PC-3 (cell line): ENCODE data around the gene RBPMS2. TPM values are rescaled to one million over a fixed set of nuclear protein-coding genes. Genes with fewer than 3 reads are reported as not detected.
A peak's percentile ranks its signal among the peaks of the same experiment; 100 is the strongest.

Experiments used
- ATAC-seq: fragments of 200-7000 bp; cut with Tn5 transposase; 2 replicates; pipeline ENCODE4 v1.9.1; 2020; ENCODE audit warnings: mild to moderate bottlenecking, moderate library complexity
- BruUV-seq: library from RNA; stranded (reverse); fragments of 400-500 nt; replicated peaks from 2 replicates; lab custom pipeline; 2021; lab: Mats Ljungman, UMichigan
- CTCF ChIA-PET: fragments of 300-600 bp; sonication (Branson Sonifier 250); formaldehyde crosslinking; loops from one replicate; lab custom pipeline; 2022; ENCODE audit warnings: antibody characterized with exemption; lab: Charles Lee
- POLR2A ChIA-PET: fragments of 300-600 bp; sonication (Branson Sonifier 250); formaldehyde crosslinking; loops from one replicate; lab custom pipeline; 2022; ENCODE audit warnings: antibody characterized with exemption; ENCODE audit not compliant: unreplicated experiment; lab: Charles Lee
- DNase-seq: peaks from one replicate; pipeline ENCODE4 v3.0.0-alpha.2; 2015
- H2AFZ ChIP-seq: fragments of 300-600 bp; sonication (generic); 2 replicates; pipeline ENCODE4 v1.6.0; 2016; ENCODE audit warnings: antibody characterized with exemption, low read length
- H3F3A ChIP-seq: fragments of 300-600 bp; sonication (generic); one replicate; pipeline ENCODE4 v1.6.0; 2017; ENCODE audit warnings: antibody characterized with exemption, low read length, control low read depth, mild to moderate bottlenecking; ENCODE audit not compliant: unreplicated experiment
- H3K27ac ChIP-seq: fragments of 300-600 bp; sonication (generic); 2 replicates; pipeline ENCODE4 v1.5.1; 2016; ENCODE audit warnings: mild to moderate bottlenecking, low read length
- H3K27me3 ChIP-seq: fragments of 300-600 bp; sonication (generic); 2 replicates; pipeline ENCODE4 v1.6.1; 2016; ENCODE audit warnings: low read length, mixed read lengths
- H3K36me3 ChIP-seq: fragments of 300-600 bp; sonication (generic); 2 replicates; pipeline ENCODE4 v1.6.1; 2016; ENCODE audit warnings: low read depth, mixed run types, low read length, mixed read lengths
- H3K4me1 ChIP-seq: fragments of 300-600 bp; sonication (generic); 2 replicates; pipeline ENCODE4 v1.5.1; 2016; ENCODE audit warnings: low read length; ENCODE audit not compliant: insufficient read depth
- H3K4me2 ChIP-seq: fragments of 300-600 bp; sonication (generic); 2 replicates; pipeline ENCODE4 v1.6.0; 2016; ENCODE audit warnings: low read length
- H3K4me3 ChIP-seq: fragments of 300-600 bp; sonication (generic); 2 replicates; pipeline ENCODE4 v1.5.1; 2016; ENCODE audit warnings: mild to moderate bottlenecking, low read length, mixed read lengths
- H3K79me2 ChIP-seq: fragments of 300-600 bp; sonication (generic); 2 replicates; pipeline ENCODE4 v1.6.1; 2017; ENCODE audit warnings: low read length, mixed read lengths
- H3K9ac ChIP-seq: fragments of 300-600 bp; sonication (generic); 2 replicates; pipeline ENCODE4 v1.6.0; 2016; ENCODE audit warnings: mild to moderate bottlenecking, low read length
- H3K9me2 ChIP-seq: fragments of 300-600 bp; sonication (generic); replicated peaks from 2 replicates; pipeline ENCODE4 v1.6.1; 2016; ENCODE audit warnings: mixed run types, low read length, mixed read lengths
- H3K9me3 ChIP-seq: fragments of 300-600 bp; sonication (generic); 2 replicates; pipeline ENCODE4 v1.6.1; 2016; ENCODE audit warnings: low read length, mixed read lengths
- H4K20me1 ChIP-seq: fragments of 300-600 bp; sonication (generic); 2 replicates; pipeline ENCODE4 v1.6.1; 2016; ENCODE audit warnings: low read length, mixed read lengths
- CTCF ChIP-seq: fragments of 300-600 bp; sonication (generic); conservative IDR thresholded peaks from 2 replicates; pipeline ENCODE4 v1.5.1; 2017; ENCODE audit warnings: antibody characterized with exemption, low read depth, mild to moderate bottlenecking, low read length
- EZH2 ChIP-seq: fragments of 300-600 bp; sonication (generic); IDR thresholded peaks from one replicate; pipeline ENCODE4 v1.6.1; 2017; ENCODE audit warnings: antibody characterized with exemption, mild to moderate bottlenecking, low read length; ENCODE audit not compliant: unreplicated experiment
- EZH2phosphoT487 ChIP-seq: fragments of 300-600 bp; sonication (generic); IDR thresholded peaks from 2 replicates; pipeline ENCODE4 v1.6.1; 2018; ENCODE audit warnings: mild to moderate bottlenecking, antibody characterized with exemption, low read length, borderline replicate concordance
- intact Hi-C: fragments of 100-400 bp; cut with micrococcal nuclease; formaldehyde crosslinking; loops from 2 replicates; pipeline ENCODE4 v1.9.0; 2023
- total RNA-seq: library from RNA; depleted of rRNA; stranded (reverse); fragments of >200 nt; gene quantifications from 2 replicates; pipeline ENCODE4 v1.2.3, GENCODE V29; 2014

The RBPMS2 gene
- total RNA-seq, 1 experiment from 2014 or later = not detected

GRCh38 chr15:64792282-64792681, 16.9 kb upstream of the RBPMS2 start:
- Histone ChIP-seq H3K9me3 (no peaks in the 10 kb centered on the region), H3K36me3 (no peaks in the 10 kb centered on the region), H3K27ac (no peak overlapping the region), H3K4me2 (no peak overlapping the region), H3K4me3 (no peak overlapping the region), H3K9me2 (no peaks in the 10 kb centered on the region), H2AFZ (no peak overlapping the region), H3K79me2 (no peaks in the 10 kb centered on the region), H3K27me3 (no peaks in the 10 kb centered on the region), H3K9ac (no peak overlapping the region), H3F3A (no peaks in the 10 kb centered on the region), H3K4me1 (no peaks in the 10 kb centered on the region), H4K20me1 (no peaks in the 10 kb centered on the region)
- ChIA-PET CTCF (no interaction called here), POLR2A (no interaction called here)
- TF ChIP-seq EZH2 (no peak), CTCF (no peak), EZH2phosphoT487 (no peak)
- ATAC-seq (peak; percentile 90), DNase-seq (peak; percentile 44)
- BruUV-seq = no TSS peak
- intact Hi-C loops = no loop called here

- Histone ChIP-seq H2AFZ (no peak overlapping the region), H3F3A (no peaks in the 10 kb centered on the region), H3K4me3 (no peak overlapping the region), H3K9me2 (no peaks in the 10 kb centered on the region), H3K27ac (no peak overlapping the region), H3K9me3 (no peaks in the 10 kb centered on the region), H3K4me1 (no peaks in the 10 kb centered on the region), H4K20me1 (no peaks in the 10 kb centered on the region), H3K27me3 (no peaks in the 10 kb centered on the region), H3K36me3 (no peaks in the 10 kb centered on the region), H3K79me2 (no peaks in the 10 kb centered on the region), H3K9ac (no peak overlapping the region), H3K4me2 (no peak overlapping the region)
- CTCF ChIA-PET = interaction anchor here (0.6 kb wide), 1 partner anchor 11 kb away, joined by 3 read pairs; no protein-coding TSS in a partner anchor
- no peak for DNase-seq
- ATAC-seq = no peak
- TF ChIP-seq EZH2phosphoT487 (no peak), CTCF (no peak), EZH2 (no peak)
- POLR2A ChIA-PET = no interaction called here
- intact Hi-C loops = no loop called here
- BruUV-seq = no TSS peak
Measured at GRCh38 chr15:64791401-64791800, 16.0 kb upstream of the RBPMS2 start.

GRCh38 chr15:64783796-64784195, 8.4 kb upstream of the RBPMS2 start:
- no peaks in the 10 kb centered on the region for H3F3A ChIP-seq
- H3K4me2 ChIP-seq = no peak overlapping the region
- TF ChIP-seq EZH2phosphoT487 = no peak
- TF ChIP-seq CTCF = no peak
- TF ChIP-seq EZH2 = no peak
- no peaks in the 10 kb centered on the region for H3K4me1 ChIP-seq
- intact Hi-C loops = no loop called here
- no TSS peak for BruUV-seq
- ATAC-seq = no peak
- no peaks in the 10 kb centered on the region for H3K36me3 ChIP-seq
- H3K9me2 ChIP-seq = no peaks in the 10 kb centered on the region
- H3K9me3 ChIP-seq = no peaks in the 10 kb centered on the region
- no peaks in the 10 kb centered on the region for H3K79me2 ChIP-seq
- POLR2A ChIA-PET = no interaction called here
- H4K20me1 ChIP-seq = no peaks in the 10 kb centered on the region
- no peak overlapping the region for H3K27ac ChIP-seq
- no peak overlapping the region for H3K9ac ChIP-seq
- CTCF ChIA-PET = no interaction called here
- no peak overlapping the region for H2AFZ ChIP-seq
- H3K4me3 ChIP-seq = no peak overlapping the region
- no peaks in the 10 kb centered on the region for H3K27me3 ChIP-seq
- DNase-seq = no peak
